ENCODE measurements around the gene ANKRD11.

DNA sequence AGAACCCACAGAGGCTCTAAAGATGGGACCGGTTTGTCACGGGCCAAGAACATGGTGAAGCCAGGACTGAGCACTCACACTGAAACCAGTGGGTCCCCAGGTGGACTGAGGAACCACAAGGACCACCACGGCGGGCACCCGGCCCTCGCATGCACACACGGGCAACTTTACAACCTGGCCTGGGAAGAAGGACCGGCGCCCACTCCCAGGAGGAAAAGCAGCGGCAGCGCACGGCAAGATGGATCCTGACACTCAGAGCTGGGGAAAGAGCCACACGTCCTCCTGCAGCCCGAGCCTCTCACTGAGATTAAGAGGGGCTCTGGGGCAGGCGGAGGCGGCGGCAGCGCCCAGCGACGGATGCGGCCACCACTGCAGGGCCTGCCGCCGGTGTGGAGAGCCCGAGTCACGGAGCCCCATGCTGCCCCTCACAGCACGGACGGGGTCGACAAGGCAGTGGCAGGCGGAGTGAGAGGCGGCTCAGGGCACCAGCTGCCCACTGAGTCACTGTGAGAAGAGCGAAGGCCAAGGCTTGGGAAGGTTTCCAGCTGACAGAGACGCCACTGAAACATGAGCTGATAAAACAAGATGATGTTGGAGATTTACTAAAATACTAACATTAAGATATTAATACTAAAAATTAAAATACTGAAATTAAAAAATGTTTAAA, 118.3 kb downstream of the ANKRD11 start:
- TF ChIP-seq, protein P1, sequence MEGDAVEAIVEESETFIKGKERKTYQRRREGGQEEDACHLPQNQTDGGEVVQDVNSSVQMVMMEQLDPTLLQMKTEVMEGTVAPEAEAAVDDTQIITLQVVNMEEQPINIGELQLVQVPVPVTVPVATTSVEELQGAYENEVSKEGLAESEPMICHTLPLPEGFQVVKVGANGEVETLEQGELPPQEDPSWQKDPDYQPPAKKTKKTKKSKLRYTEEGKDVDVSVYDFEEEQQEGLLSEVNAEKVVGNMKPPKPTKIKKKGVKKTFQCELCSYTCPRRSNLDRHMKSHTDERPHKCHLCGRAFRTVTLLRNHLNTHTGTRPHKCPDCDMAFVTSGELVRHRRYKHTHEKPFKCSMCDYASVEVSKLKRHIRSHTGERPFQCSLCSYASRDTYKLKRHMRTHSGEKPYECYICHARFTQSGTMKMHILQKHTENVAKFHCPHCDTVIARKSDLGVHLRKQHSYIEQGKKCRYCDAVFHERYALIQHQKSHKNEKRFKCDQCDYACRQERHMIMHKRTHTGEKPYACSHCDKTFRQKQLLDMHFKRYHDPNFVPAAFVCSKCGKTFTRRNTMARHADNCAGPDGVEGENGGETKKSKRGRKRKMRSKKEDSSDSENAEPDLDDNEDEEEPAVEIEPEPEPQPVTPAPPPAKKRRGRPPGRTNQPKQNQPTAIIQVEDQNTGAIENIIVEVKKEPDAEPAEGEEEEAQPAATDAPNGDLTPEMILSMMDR (IDR thresholded peaks at IDR 0.05) = no peak
- no peak for TF ChIP-seq POLR2A (IDR thresholded peaks at IDR 0.05)
- no peak for TF ChIP-seq POLR2AphosphoS5 (IDR thresholded peaks at IDR 0.05)
- TF ChIP-seq EP300 (IDR thresholded peaks at IDR 0.05) = no peak
